GM11168 (cell line): Measurements from ENCODE around the gene POF1B.

Experiments
- in situ Hi-C: fragments of 300-500 bp; cut with MboI; formaldehyde crosslinking; loops from one replicate; pipeline ENCODE4 v1.12.0; 2022; ENCODE audit warnings: low sequenced_read_pairs; ENCODE audit not compliant: unreplicated experiment

Gene POF1B

DNA sequence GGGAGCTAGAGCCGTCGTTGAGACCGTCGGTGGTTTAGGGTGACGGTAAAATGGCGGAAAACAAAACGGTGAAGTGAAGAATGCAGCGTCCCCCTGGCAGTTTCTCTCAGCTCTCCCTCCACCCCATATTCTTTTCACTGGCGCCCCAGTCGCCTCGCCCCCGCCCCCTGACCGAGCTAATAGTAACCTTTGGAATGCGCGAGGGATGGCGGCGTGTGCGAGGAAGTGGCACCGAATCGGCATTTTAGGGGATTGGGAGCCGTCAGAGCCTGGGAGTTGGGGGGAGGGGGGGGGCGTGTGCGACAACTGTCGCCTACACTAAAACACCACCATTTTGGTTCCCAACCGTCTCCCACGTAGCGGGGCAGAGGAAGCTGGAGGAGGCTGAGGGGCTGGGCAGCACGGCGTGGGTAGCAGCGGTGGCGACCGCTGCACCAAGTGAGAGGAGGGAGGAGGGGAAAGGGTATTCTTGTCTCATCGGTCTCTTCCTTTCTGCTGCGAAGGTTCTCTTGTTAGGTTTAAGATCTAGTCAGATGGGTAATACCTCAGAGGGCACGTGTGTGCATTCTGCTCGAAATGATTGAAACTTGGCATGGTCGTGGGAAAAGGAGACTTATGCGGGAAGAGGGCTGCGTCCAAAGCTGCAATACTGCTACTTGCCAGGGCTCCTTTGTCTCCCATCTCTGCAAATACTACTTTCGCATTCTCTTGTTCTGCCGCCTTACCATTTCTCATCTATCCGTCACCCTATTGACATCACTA, 134.8 kb downstream of the POF1B start:
- in situ Hi-C loops: no loop called here

DNA sequence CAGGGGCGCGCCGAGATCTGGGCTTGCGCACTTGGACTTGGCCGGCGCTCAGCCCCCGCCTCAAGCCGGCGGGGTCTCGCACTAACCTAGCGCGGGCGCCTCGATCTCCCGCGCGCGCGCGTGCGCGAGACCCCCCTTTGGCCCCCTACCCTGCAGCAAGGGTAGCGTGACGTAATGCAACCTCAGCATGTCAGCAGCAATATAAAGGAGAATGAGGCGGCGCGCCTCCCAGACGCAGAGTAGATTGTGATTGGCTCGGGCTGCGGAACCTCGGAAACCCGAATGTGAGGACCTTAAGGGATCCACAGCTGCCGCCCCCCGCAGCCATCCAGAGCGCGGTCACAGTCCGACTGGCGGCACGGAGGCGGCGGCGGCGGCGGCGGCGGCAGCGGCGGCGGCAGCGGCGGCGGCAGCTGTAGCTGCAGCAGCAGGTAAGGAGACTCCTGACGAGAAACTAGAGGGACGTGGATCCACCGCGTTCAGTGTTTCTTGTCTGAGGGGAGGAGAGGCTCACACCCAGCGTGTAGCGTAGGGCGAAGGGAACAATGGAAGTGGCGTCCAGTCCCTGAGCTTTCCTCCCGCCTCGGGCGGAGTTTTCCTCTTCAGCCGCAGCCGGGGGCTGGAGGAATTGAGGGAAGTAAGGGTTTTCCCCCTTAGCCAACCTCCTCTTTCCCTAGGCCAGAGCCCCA, 135.6 kb downstream of the POF1B start, which contains the start of the genes SATL1 and ZNF711:
TSS of gene SATL1 (minus strand) at position 19 of the 689 bp plus-strand sequence. CDS start 134,811 bp downstream, outside the sequence.
TSS of gene ZNF711 (plus strand) at position 231 of the 689 bp plus-strand sequence. CDS start 3,582 bp downstream, outside the sequence.
- in situ Hi-C loops: no loop called here

DNA sequence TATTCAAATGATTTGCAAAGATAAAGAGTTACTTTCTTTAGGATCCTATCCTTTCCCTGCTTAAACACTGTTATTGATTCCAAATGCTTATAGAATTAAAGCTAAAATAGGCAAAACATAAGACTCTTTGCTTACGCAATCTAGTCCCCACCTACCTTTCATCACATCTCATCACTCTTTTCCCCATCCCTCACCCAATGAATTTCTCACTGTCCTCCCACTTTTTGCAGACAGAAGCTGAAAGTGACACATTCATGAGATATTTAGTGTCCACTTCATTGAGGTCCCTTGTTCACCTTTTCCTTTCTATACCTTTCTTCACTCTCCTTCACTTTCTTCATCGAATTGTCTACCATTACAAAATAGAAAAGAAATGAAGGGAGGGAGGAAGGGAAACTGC, 136.3 kb downstream of the POF1B start:
- in situ Hi-C loops: no loop called here
